Ectodermal cell (in vitro differentiated cells): ENCODE results near the gene KAT6B.

Source experiments
- H3K27ac ChIP-seq: 2 replicates; pipeline ENCODE4 v1.7.0; 2013; ENCODE audit warnings: mild to moderate bottlenecking, low read depth, low read length; ENCODE audit not compliant: insufficient read depth, poor library complexity, severe bottlenecking
- H3K27me3 ChIP-seq: 2 replicates; pipeline ENCODE4 v1.7.0; 2013; ENCODE audit warnings: mild to moderate bottlenecking, low read length; ENCODE audit not compliant: insufficient read depth, control insufficient read depth, poor library complexity, severe bottlenecking
- H3K36me3 ChIP-seq: one replicate; pipeline ENCODE4 v1.7.0; 2013; ENCODE audit warnings: low read length; ENCODE audit not compliant: control insufficient read depth, insufficient read depth
- H3K4me1 ChIP-seq: one replicate; pipeline ENCODE4 v1.7.0; 2013; ENCODE audit warnings: low read length; ENCODE audit not compliant: control insufficient read depth, insufficient read depth
- H3K4me3 ChIP-seq: 2 replicates; pipeline ENCODE4 v1.7.0; 2013; ENCODE audit warnings: low read depth, low read length, control low read depth; ENCODE audit not compliant: insufficient read depth
- H3K9me3 ChIP-seq: 2 replicates; pipeline ENCODE4 v1.7.0; 2013; ENCODE audit warnings: mild to moderate bottlenecking, low read length, moderate library complexity; ENCODE audit not compliant: control insufficient read depth
- WGBS, 2 experiments: methylation state at CpG; one replicate each; pipeline ENCODE4 v1.1.7; 2013; ENCODE audit warnings: missing lambda C conversion rate in 2 of 2; 5-methylcytosine and 5-hydroxymethylcytosine counted together

KAT6B gene

GRCh38 chr10:74855439-74855838 lies 29.0 kb downstream of the KAT6B start:
- no peaks in the 10 kb centered on the region for H3K27me3 ChIP-seq
- no peaks in the 10 kb centered on the region for H3K36me3 ChIP-seq
- H3K9me3 ChIP-seq = no peaks in the 10 kb centered on the region
- H3K4me3 ChIP-seq = no peak overlapping the region
- no peaks in the 10 kb centered on the region for H3K4me1 ChIP-seq
- H3K27ac ChIP-seq = no peak overlapping the region

- Histone ChIP-seq H3K4me3 (no peak overlapping the region), H3K27ac (no peak overlapping the region), H3K36me3 (no peaks in the 10 kb centered on the region), H3K9me3 (no peaks in the 10 kb centered on the region), H3K27me3 (no peaks in the 10 kb centered on the region), H3K4me1 (no peaks in the 10 kb centered on the region)
- 92 to 96% methylated on average over 3 of the region's 3 CpGs for WGBS, 2 experiments
These were observed 30.5 kb downstream of the KAT6B start for GRCh38 chr10:74856940-74857339.

GRCh38 chr10:74857586-74857985 lies 31.2 kb downstream of the KAT6B start:
- Histone ChIP-seq H3K27me3 (no peaks in the 10 kb centered on the region), H3K27ac (no peak overlapping the region), H3K36me3 (no peaks in the 10 kb centered on the region), H3K4me3 (no peak overlapping the region), H3K4me1 (no peaks in the 10 kb centered on the region), H3K9me3 (no peaks in the 10 kb centered on the region)
- 100% methylated on average over 1 of the region's 1 CpG for WGBS, 2 experiments

GRCh38 chr10:74859546-74859945 lies 33.1 kb downstream of the KAT6B start:
- no peaks in the 10 kb centered on the region for H3K27me3 ChIP-seq
- H3K36me3 ChIP-seq = no peaks in the 10 kb centered on the region
- 100% methylated on average over 1 of the region's 1 CpG; no CpG with 5 or more reads in 1 of the 2 experiments for WGBS, 2 experiments
- H3K4me1 ChIP-seq = no peaks in the 10 kb centered on the region
- no peaks in the 10 kb centered on the region for H3K9me3 ChIP-seq
- no peak overlapping the region for H3K4me3 ChIP-seq
- no peak overlapping the region for H3K27ac ChIP-seq

- Histone ChIP-seq H3K27me3 (no peaks in the 10 kb centered on the region), H3K4me3 (no peak overlapping the region), H3K4me1 (peaks cover 4% of the 10 kb centered on the region), H3K9me3 (no peaks in the 10 kb centered on the region), H3K36me3 (no peaks in the 10 kb centered on the region), H3K27ac (no peak overlapping the region)
- WGBS, 2 experiments = 87 to 91% methylated on average over 6 to 7 of the region's 7 CpGs
These were observed 36.2 kb downstream of the KAT6B start for GRCh38 chr10:74862625-74863024.

GRCh38 chr10:74863551-74863950 lies 37.2 kb downstream of the KAT6B start:
- Histone ChIP-seq H3K4me1 (peaks cover 6% of the 10 kb centered on the region), H3K27ac (no peak overlapping the region), H3K4me3 (no peak overlapping the region), H3K9me3 (no peaks in the 10 kb centered on the region), H3K27me3 (no peaks in the 10 kb centered on the region), H3K36me3 (no peaks in the 10 kb centered on the region)
- no CpG with 5 or more reads among the region's 2 CpGs for WGBS, 2 experiments

- peaks cover 6% of the 10 kb centered on the region for H3K4me1 ChIP-seq
- no peak overlapping the region for H3K4me3 ChIP-seq
- no peaks in the 10 kb centered on the region for H3K36me3 ChIP-seq
- 80 to 81% methylated on average over 3 of the region's 3 CpGs for WGBS, 2 experiments
- H3K27ac ChIP-seq = no peak overlapping the region
- H3K27me3 ChIP-seq = no peaks in the 10 kb centered on the region
- no peaks in the 10 kb centered on the region for H3K9me3 ChIP-seq
These were observed 41.0 kb downstream of the KAT6B start for GRCh38 chr10:74867351-74867750.

- H3K27me3 ChIP-seq = no peaks in the 10 kb centered on the region
- H3K36me3 ChIP-seq = no peaks in the 10 kb centered on the region
- no peak overlapping the region for H3K27ac ChIP-seq
- H3K9me3 ChIP-seq = no peaks in the 10 kb centered on the region
- peaks cover 6% of the 10 kb centered on the region for H3K4me1 ChIP-seq
- 91 to 96% methylated on average over 3 of the region's 3 CpGs for WGBS, 2 experiments
- no peak overlapping the region for H3K4me3 ChIP-seq
These were observed 42.1 kb downstream of the KAT6B start for GRCh38 chr10:74868392-74868977.

- Histone ChIP-seq H3K27me3 (no peaks in the 10 kb centered on the region), H3K36me3 (no peaks in the 10 kb centered on the region), H3K4me3 (no peak overlapping the region), H3K9me3 (no peaks in the 10 kb centered on the region), H3K27ac (no peak overlapping the region), H3K4me1 (peaks cover 6% of the 10 kb centered on the region)
- WGBS, 2 experiments = 94% methylated on average over 2 of the region's 2 CpGs; no CpG with 5 or more reads in 1 of the 2 experiments
These were observed 43.2 kb downstream of the KAT6B start for GRCh38 chr10:74869635-74870034.

- H3K27me3 ChIP-seq = no peaks in the 10 kb centered on the region
- peaks cover 6% of the 10 kb centered on the region for H3K4me1 ChIP-seq
- no peak overlapping the region for H3K4me3 ChIP-seq
- no peaks in the 10 kb centered on the region for H3K36me3 ChIP-seq
- no peaks in the 10 kb centered on the region for H3K9me3 ChIP-seq
- H3K27ac ChIP-seq = no peak overlapping the region
- WGBS, 2 experiments = 80 to 86% methylated on average over 1 of the region's 1 CpG
These were observed 43.8 kb downstream of the KAT6B start for GRCh38 chr10:74870191-74870590.
